Measurements from ENCODE around the gene PRSS27. TPM values are rescaled to one million over a fixed set of nuclear protein-coding genes. Genes with fewer than 3 reads are reported as not detected.

PRSS27 gene
- polyA plus RNA-seq, 1 donor (not counting 4 experiments of a cell fraction or from before 2014, with no cell fraction given) = 0.20 TPM

GRCh38 chr16:2715966-2716885, 3.8 kb downstream of the PRSS27 start:
- H3K36me3 ChIP-seq (ENCODE audit: control insufficient read depth in 2 of 2, extremely low read depth in 1 of 2, insufficient read depth in 2 of 2, low read length in 2 of 2) = no peaks in the 10 kb centered on the region
- dilution Hi-C loops (cut with MboI; ENCODE audit: extremely low pct_ligation_motif_present, low sequenced_read_pairs) = no loop called here
- peaks cover 14% of the 10 kb centered on the region for H3K27me3 ChIP-seq (ENCODE audit: control insufficient read depth, extremely low read depth, insufficient read depth, low read length)
- DNase-seq (ENCODE audit: low read depth, low spot score) (no peak), FAIRE-seq (no peak)
- H3K79me2 ChIP-seq (ENCODE audit: control insufficient read depth, insufficient read depth, low read length) = no peaks in the 10 kb centered on the region
- no peaks in the 10 kb centered on the region for H3K9me1 ChIP-seq (ENCODE audit: control insufficient read depth, extremely low read depth, insufficient read depth, low read length)
- H2AFZ ChIP-seq (ENCODE audit: control insufficient read depth, low read length) = no peak overlapping the region
- no peak overlapping the region for H3K4me2 ChIP-seq (ENCODE audit: control insufficient read depth, extremely low read depth, insufficient read depth, low read depth, low read length)
- H3K9ac ChIP-seq (ENCODE audit: control insufficient read depth, extremely low read depth, insufficient read depth, low read length) = no peak overlapping the region
- TF ChIP-seq EZH2 (IDR thresholded peaks at IDR 0.05; ENCODE audit: low read length) (no peak), CTCF (optimal IDR thresholded peaks at IDR 0.05 in 1 of 3, IDR thresholded peaks at IDR 0.05 in 1 of 3, conservative IDR thresholded peaks at IDR 0.05 in 1 of 3; ENCODE audit: extremely low read depth in 1 of 3, insufficient read depth in 2 of 3, low read length in 3 of 3) (no peak)
- no peaks in the 10 kb centered on the region for H3K9me3 ChIP-seq (ENCODE audit: control insufficient read depth, low read depth, low read length)
- H4K20me1 ChIP-seq (ENCODE audit: control insufficient read depth, extremely low read depth, insufficient read depth, low read length) = no peaks in the 10 kb centered on the region
- H3K4me1 ChIP-seq (ENCODE audit: control insufficient read depth, extremely low read depth, insufficient read depth, low read length) = peaks cover 4% of the 10 kb centered on the region
- H3K27ac ChIP-seq (ENCODE audit: control insufficient read depth, insufficient read depth, low read length) = no peak overlapping the region
- no peak overlapping the region for H3K4me3 ChIP-seq (ENCODE audit: control insufficient read depth in 2 of 3, extremely low read depth in 1 of 3, insufficient read depth in 2 of 3, low read depth in 1 of 3, low read length in 3 of 3)

- Histone ChIP-seq H3K4me1 (ENCODE audit: control insufficient read depth, extremely low read depth, insufficient read depth, low read length) (peaks cover 4% of the 10 kb centered on the region), H3K9me3 (ENCODE audit: control insufficient read depth, low read depth, low read length) (no peaks in the 10 kb centered on the region), H3K9me1 (ENCODE audit: control insufficient read depth, extremely low read depth, insufficient read depth, low read length) (no peaks in the 10 kb centered on the region), H3K36me3 (ENCODE audit: control insufficient read depth in 2 of 2, extremely low read depth in 1 of 2, insufficient read depth in 2 of 2, low read length in 2 of 2) (no peaks in the 10 kb centered on the region), H2AFZ (ENCODE audit: control insufficient read depth, low read length) (no peak overlapping the region), H3K9ac (ENCODE audit: control insufficient read depth, extremely low read depth, insufficient read depth, low read length) (no peak overlapping the region), H4K20me1 (ENCODE audit: control insufficient read depth, extremely low read depth, insufficient read depth, low read length) (no peaks in the 10 kb centered on the region), H3K27me3 (ENCODE audit: control insufficient read depth, extremely low read depth, insufficient read depth, low read length) (peaks cover 14% of the 10 kb centered on the region), H3K4me3 (ENCODE audit: control insufficient read depth in 2 of 3, extremely low read depth in 1 of 3, insufficient read depth in 2 of 3, low read depth in 1 of 3, low read length in 3 of 3) (no peak overlapping the region), H3K4me2 (ENCODE audit: control insufficient read depth, extremely low read depth, insufficient read depth, low read depth, low read length) (no peak overlapping the region), H3K79me2 (ENCODE audit: control insufficient read depth, insufficient read depth, low read length) (no peaks in the 10 kb centered on the region), H3K27ac (ENCODE audit: control insufficient read depth, insufficient read depth, low read length) (no peak overlapping the region)
- dilution Hi-C loops (cut with MboI; ENCODE audit: extremely low pct_ligation_motif_present, low sequenced_read_pairs) = no loop called here
- TF ChIP-seq EZH2 (IDR thresholded peaks at IDR 0.05; ENCODE audit: low read length) (no peak), CTCF (optimal IDR thresholded peaks at IDR 0.05 in 1 of 3, IDR thresholded peaks at IDR 0.05 in 1 of 3, conservative IDR thresholded peaks at IDR 0.05 in 1 of 3; ENCODE audit: extremely low read depth in 1 of 3, insufficient read depth in 2 of 3, low read length in 3 of 3) (no peak)
- DNase-seq (ENCODE audit: low read depth, low spot score) = peak; percentile 15
- FAIRE-seq = no peak
Observed at GRCh38 chr16:2715519-2715918, 4.5 kb downstream of the PRSS27 start.
